Retinal pigment epithelial cell (primary cell): ENCODE measurements around the gene TFAP2E.

Experiments used
- DNase-seq: peaks from one replicate; pipeline ENCODE4 v3.0.0-alpha.2; 2010; ENCODE audit warnings: low read depth
- H3K4me3 ChIP-seq: 2 replicates; pipeline ENCODE4 v1.5.1; 2011; ENCODE audit warnings: mild to moderate bottlenecking, low read length, control low read depth, moderate library complexity
- CTCF ChIP-seq: conservative IDR thresholded peaks from 2 replicates; pipeline ENCODE4 v1.5.1; 2011; ENCODE audit warnings: low read depth, low read length, control low read depth, inconsistent platforms

The TFAP2E gene

GRCh38 chr1:35557118-35557610 lies 15.9 kb upstream of the TFAP2E start, which contains the start of gene KIAA0319L:
TSS of gene KIAA0319L (minus strand) at chr1:35557403. CDS start at chr1:35554491, 2,912 bp downstream.
- TF ChIP-seq CTCF = no peak
- peak; percentile 30 for DNase-seq
- H3K4me3 ChIP-seq = peak within 1 kb of the TSS; percentile 74

GRCh38 chr1:35557611-35558373 lies 15.3 kb upstream of the TFAP2E start, which contains the start of gene NCDN:
TSS of gene NCDN (plus strand) at chr1:35557799. CDS start at chr1:35558191, 392 bp downstream.
- peak; percentile 93 for DNase-seq
- TF ChIP-seq CTCF = no peak
- H3K4me3 ChIP-seq = peak within 1 kb of the TSS; percentile 74

GRCh38 chr1:35558374-35559316 lies 14.5 kb upstream of the TFAP2E start:
- peak; percentile 9 for TF ChIP-seq CTCF
- no peak for DNase-seq
- peak overlapping the region; percentile 74 for H3K4me3 ChIP-seq

- H3K4me3 ChIP-seq = no peak overlapping the region
- no peak for TF ChIP-seq CTCF
- no peak for DNase-seq
These were observed 13.7 kb upstream of the TFAP2E start for GRCh38 chr1:35559317-35559944.

GRCh38 chr1:35560256-35561225 lies 12.6 kb upstream of the TFAP2E start:
- no peak for TF ChIP-seq CTCF
- no peak for DNase-seq
- no peak overlapping the region for H3K4me3 ChIP-seq
